ENCODE results near the gene POFUT2.

The POFUT2 gene

GRCh38 chr21:45234965-45235364, 52.7 kb downstream of the POFUT2 start:
- TF ChIP-seq, protein P1, sequence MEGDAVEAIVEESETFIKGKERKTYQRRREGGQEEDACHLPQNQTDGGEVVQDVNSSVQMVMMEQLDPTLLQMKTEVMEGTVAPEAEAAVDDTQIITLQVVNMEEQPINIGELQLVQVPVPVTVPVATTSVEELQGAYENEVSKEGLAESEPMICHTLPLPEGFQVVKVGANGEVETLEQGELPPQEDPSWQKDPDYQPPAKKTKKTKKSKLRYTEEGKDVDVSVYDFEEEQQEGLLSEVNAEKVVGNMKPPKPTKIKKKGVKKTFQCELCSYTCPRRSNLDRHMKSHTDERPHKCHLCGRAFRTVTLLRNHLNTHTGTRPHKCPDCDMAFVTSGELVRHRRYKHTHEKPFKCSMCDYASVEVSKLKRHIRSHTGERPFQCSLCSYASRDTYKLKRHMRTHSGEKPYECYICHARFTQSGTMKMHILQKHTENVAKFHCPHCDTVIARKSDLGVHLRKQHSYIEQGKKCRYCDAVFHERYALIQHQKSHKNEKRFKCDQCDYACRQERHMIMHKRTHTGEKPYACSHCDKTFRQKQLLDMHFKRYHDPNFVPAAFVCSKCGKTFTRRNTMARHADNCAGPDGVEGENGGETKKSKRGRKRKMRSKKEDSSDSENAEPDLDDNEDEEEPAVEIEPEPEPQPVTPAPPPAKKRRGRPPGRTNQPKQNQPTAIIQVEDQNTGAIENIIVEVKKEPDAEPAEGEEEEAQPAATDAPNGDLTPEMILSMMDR (IDR thresholded peaks at IDR 0.05; ENCODE audit: insufficient read depth, low read length, missing control alignments): no peak
- CTCF ChIA-PET: interaction anchor here (1.7 kb wide), 1 partner anchor 94 kb away, joined by 5 read pairs; no protein-coding TSS in a partner anchor
- H3K4me3 ChIP-seq (ENCODE audit: low read depth, low read length): no peak overlapping the region
- POLR2A ChIA-PET: no interaction called here
- DNase-seq (ENCODE audit: low read depth, low spot score): no peak

- no peak for DNase-seq (ENCODE audit: low read depth, low spot score)
- ChIA-PET POLR2A (no interaction called here), CTCF (interaction anchor here (1.9 to 2.0 kb wide), 2 partner anchors 96 to 97 kb away, joined by 4 to 8 read pairs; no protein-coding TSS in a partner anchor)
- H3K4me3 ChIP-seq (ENCODE audit: low read depth, low read length): no peak overlapping the region
- TF ChIP-seq, protein P1 (IDR thresholded peaks at IDR 0.05; ENCODE audit: insufficient read depth, low read length, missing control alignments): no peak
Measured at GRCh38 chr21:45234127-45234526, 53.6 kb downstream of the POFUT2 start.

DNA sequence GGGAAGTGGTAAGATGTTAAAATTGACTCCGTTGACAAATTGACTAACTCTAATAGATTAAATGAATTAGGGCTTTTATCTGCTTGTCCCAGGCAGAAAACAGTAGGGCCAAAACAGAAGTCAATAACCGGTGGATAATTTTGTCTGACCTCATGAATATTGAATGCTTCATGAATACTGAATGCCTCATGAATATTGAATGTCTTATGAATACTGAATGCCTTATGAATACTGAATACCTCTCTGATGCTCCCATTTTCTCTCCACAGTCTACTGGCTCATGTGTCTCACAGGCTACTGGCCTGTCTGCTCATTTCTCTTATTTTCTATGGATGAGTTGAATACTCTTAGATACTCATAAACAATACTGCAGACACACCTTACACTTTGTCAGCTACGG, 56.0 kb downstream of the POFUT2 start:
- no peak overlapping the region for H3K4me3 ChIP-seq (ENCODE audit: low read depth, low read length)
- CTCF ChIA-PET: no interaction called here
- TF ChIP-seq, protein P1 (IDR thresholded peaks at IDR 0.05; ENCODE audit: insufficient read depth, low read length, missing control alignments): no peak
- POLR2A ChIA-PET: no interaction called here
- no peak for DNase-seq (ENCODE audit: low read depth, low spot score)

DNA sequence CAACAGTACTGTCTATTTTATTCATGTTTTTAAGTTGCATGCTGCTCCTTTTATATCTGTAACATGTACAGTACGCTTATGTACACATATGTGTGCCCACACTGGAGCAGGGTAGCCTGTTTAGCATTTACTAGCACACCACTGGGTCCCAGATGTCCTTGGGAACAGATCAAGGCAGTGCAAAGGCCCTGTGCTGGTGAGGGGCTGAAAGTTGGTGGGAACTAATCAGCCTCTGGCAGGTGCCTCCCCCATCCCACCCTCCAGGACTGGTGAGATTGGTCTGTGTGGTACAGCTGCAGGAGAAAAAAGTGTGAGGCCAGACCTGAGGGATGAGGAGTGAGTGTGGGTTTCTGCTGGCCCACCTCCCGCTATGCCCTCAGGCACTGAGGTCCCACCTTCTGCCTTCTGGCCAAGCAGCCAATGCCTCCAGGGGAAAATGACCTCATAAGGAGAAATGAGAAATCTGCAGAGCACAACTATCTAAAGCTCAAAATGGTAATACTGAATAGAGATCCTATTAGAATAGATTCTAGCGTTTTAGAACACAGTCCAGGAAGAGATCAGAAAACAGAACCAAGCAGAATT, 58.9 kb downstream of the POFUT2 start:
- CTCF ChIA-PET: interaction anchor here (1.1 to 3.2 kb wide), 4 partner anchors 21 to 91 kb away, joined by 4 to 21 read pairs (median 10); no protein-coding TSS in a partner anchor
- POLR2A ChIA-PET: interaction anchor here (0.7 to 1.7 kb wide), 2 partner anchors 20 to 52 kb away, joined by 3 read pairs; no protein-coding TSS in a partner anchor
- DNase-seq (ENCODE audit: low read depth, low spot score): no peak
- H3K4me3 ChIP-seq (ENCODE audit: low read depth, low read length): no peak overlapping the region
- TF ChIP-seq, protein P1 (IDR thresholded peaks at IDR 0.05; ENCODE audit: insufficient read depth, low read length, missing control alignments): no peak

DNA sequence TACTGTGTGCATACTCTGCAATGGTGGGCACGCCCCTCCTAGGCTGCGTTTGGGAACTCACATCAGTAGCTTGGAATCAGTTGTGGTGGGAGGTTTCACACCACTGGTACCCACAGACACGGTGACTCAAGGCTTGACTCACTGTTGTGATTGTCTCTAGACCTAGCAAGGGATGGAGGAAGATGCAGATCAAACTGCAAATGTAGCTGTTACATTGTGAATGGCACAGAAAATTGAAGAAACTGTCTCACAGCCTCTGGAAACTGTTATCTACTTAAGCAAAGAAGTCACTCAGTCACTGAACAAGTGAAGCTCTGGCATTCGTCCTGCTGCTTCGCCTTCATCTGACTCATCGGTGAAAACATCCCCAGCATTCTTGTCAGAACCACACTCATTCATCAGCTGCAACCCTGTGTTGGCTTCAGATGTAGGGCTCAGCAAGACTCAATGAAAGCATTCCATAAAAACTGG, 59.5 kb downstream of the POFUT2 start:
- TF ChIP-seq, protein P1 (IDR thresholded peaks at IDR 0.05; ENCODE audit: insufficient read depth, low read length, missing control alignments): no peak
- POLR2A ChIA-PET: interaction anchor here (0.7 to 1.7 kb wide), 3 partner anchors 20 to 86 kb away, joined by 3 read pairs; no protein-coding TSS in a partner anchor
- H3K4me3 ChIP-seq (ENCODE audit: low read depth, low read length): peak overlapping the region; percentile 15; the same call in 1 of the 2 replicates
- CTCF ChIA-PET: interaction anchor here (1.1 to 3.2 kb wide), 4 partner anchors 20 to 90 kb away, joined by 4 to 21 read pairs (median 10); no protein-coding TSS in a partner anchor
- DNase-seq (ENCODE audit: low read depth, low spot score): peak; percentile 94

- CTCF ChIA-PET: interaction anchor here (1.1 to 3.2 kb wide), 4 partner anchors 20 to 90 kb away, joined by 4 to 21 read pairs (median 10); no protein-coding TSS in a partner anchor
- POLR2A ChIA-PET: interaction anchor here (0.7 to 1.7 kb wide), 3 partner anchors 21 to 86 kb away, joined by 3 read pairs; no protein-coding TSS in a partner anchor
- TF ChIP-seq, protein P1 (IDR thresholded peaks at IDR 0.05; ENCODE audit: insufficient read depth, low read length, missing control alignments): peak; percentile 15
- peak overlapping the region; percentile 15; the same call in 1 of the 2 replicates for H3K4me3 ChIP-seq (ENCODE audit: low read depth, low read length)
- no peak for DNase-seq (ENCODE audit: low read depth, low spot score)
Measured at GRCh38 chr21:45227735-45228134, 60.0 kb downstream of the POFUT2 start.

Data from AG04449 (cell line).